PFSK-1 (cell line): ENCODE measurements around the gene SLC12A8.

Source experiments
- FOXP2 ChIP-seq: optimal IDR thresholded peaks from 2 replicates; pipeline ENCODE3; 2011; ENCODE audit warnings: borderline replicate concordance, control low read depth, inconsistent platforms; ENCODE audit not compliant: insufficient read depth; ENCODE audit errors: extremely low read length, extremely low read depth
- POLR2AphosphoS5 ChIP-seq: IDR thresholded peaks from 2 replicates; pipeline ENCODE4 v1.6.1; 2012; ENCODE audit warnings: low read depth, mild to moderate bottlenecking, control low read depth, low read length, moderate library complexity
- REST ChIP-seq, 2 experiments: IDR thresholded peaks; 2 replicates each; pipeline versions ENCODE4 v1.6.1 to v1.8.0; 2011 to 2012; ENCODE audit warnings: low read depth in 2 of 2, low read length in 2 of 2, control low read depth in 1 of 2, inconsistent platforms in 1 of 2, mild to moderate bottlenecking in 1 of 2, moderate library complexity in 1 of 2; ENCODE audit not compliant: insufficient read depth in 1 of 2
- SIN3A ChIP-seq: IDR thresholded peaks from 2 replicates; pipeline ENCODE4 v1.6.1; 2012; ENCODE audit warnings: mild to moderate bottlenecking, low read length, moderate library complexity, borderline replicate concordance; ENCODE audit not compliant: insufficient read depth
- TAF1 ChIP-seq: IDR thresholded peaks from 2 replicates; pipeline ENCODE4 v1.6.1; 2012; ENCODE audit warnings: low read length, control low read depth, borderline replicate concordance; ENCODE audit not compliant: insufficient read depth

Gene SLC12A8

GRCh38 chr3:125098611-125099291 lies 113.8 kb downstream of the SLC12A8 start:
- TF ChIP-seq FOXP2 (no peak), POLR2AphosphoS5 (no peak), TAF1 (no peak), REST (IDR thresholded peaks at IDR 0.05; ENCODE audit: insufficient read depth in 1 of 2, low read depth in 2 of 2, low read length in 2 of 2) (no peak), SIN3A (no peak)

GRCh38 chr3:125090649-125091048 lies 121.9 kb downstream of the SLC12A8 start:
- TF ChIP-seq REST (IDR thresholded peaks at IDR 0.05; ENCODE audit: insufficient read depth in 1 of 2, low read depth in 2 of 2, low read length in 2 of 2), result no peak
- TF ChIP-seq FOXP2, result no peak
- TF ChIP-seq TAF1, result no peak
- no peak for TF ChIP-seq SIN3A
- no peak for TF ChIP-seq POLR2AphosphoS5

- TF ChIP-seq POLR2AphosphoS5, result no peak
Observed at GRCh38 chr3:125087768-125088391, 124.7 kb downstream of the SLC12A8 start.

GRCh38 chr3:125085166-125085565 lies 127.4 kb downstream of the SLC12A8 start:
- TF ChIP-seq SIN3A, result no peak

GRCh38 chr3:125083776-125084175 lies 128.8 kb downstream of the SLC12A8 start:
- TF ChIP-seq POLR2AphosphoS5, result no peak
- TF ChIP-seq REST (IDR thresholded peaks at IDR 0.05; ENCODE audit: insufficient read depth in 1 of 2, low read depth in 2 of 2, low read length in 2 of 2), result no peak
- TF ChIP-seq SIN3A, result no peak
- TF ChIP-seq FOXP2, result no peak
- TF ChIP-seq TAF1, result no peak

GRCh38 chr3:125080077-125080476 lies 132.5 kb downstream of the SLC12A8 start:
- TF ChIP-seq SIN3A, result no peak
- no peak for TF ChIP-seq TAF1
- TF ChIP-seq FOXP2, result no peak
- TF ChIP-seq POLR2AphosphoS5, result no peak
- no peak for TF ChIP-seq REST (IDR thresholded peaks at IDR 0.05; ENCODE audit: insufficient read depth in 1 of 2, low read depth in 2 of 2, low read length in 2 of 2)
